Measurements from ENCODE around the gene CDK4. TPM values are rescaled to one million over a fixed set of nuclear protein-coding genes. Genes with fewer than 3 reads are reported as not detected.

Gene CDK4
- total RNA-seq, 3 donors from 2014 or later = 41.4 to 62.7 (median 60.2) TPM

DNA sequence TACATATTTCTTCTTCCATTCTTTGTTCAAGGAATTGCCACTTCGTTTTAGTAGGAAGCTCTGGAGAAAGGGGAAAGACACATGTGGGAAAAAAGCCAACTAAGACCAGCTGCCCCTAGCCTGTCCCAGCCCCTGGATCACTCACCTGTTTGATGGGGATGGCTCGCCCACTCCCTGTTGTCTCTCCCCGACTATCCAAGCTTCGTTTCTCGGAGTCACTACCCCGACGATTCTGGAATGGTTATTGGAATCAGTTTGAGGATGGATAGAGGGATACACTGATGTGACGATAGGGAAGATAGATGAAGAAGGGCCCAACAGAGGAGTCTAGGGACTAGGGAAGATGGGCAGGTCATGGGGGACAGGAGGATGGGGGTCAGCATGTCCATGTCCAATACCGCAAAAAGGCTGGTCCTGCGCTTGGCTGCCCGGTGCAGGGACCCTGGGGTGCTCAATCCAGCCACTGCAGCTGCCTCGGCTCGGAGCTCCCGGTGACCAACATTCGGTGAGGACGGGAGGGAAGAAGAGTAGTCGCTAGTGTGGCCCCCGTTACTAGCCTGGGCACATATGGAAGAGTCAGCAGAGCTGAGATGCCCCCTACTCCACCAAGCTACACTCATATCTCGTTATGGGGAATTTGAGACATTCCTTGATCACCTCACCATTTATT is 20.6 kb downstream of the CDK4 start:
- Histone ChIP-seq H3K4me3 (no peak overlapping the region), H3K9me3 (no peaks in the 10 kb centered on the region), H3K4me1 (ENCODE audit: low read depth) (no peaks in the 10 kb centered on the region), H3K36me3 (ENCODE audit: low read depth) (no peaks in the 10 kb centered on the region)
- intact Hi-C loops (cut with DNase I, micrococcal nuclease) = no loop called here
- DNase-seq (no peak), ATAC-seq (no peak)
- TF ChIP-seq, protein P1, sequence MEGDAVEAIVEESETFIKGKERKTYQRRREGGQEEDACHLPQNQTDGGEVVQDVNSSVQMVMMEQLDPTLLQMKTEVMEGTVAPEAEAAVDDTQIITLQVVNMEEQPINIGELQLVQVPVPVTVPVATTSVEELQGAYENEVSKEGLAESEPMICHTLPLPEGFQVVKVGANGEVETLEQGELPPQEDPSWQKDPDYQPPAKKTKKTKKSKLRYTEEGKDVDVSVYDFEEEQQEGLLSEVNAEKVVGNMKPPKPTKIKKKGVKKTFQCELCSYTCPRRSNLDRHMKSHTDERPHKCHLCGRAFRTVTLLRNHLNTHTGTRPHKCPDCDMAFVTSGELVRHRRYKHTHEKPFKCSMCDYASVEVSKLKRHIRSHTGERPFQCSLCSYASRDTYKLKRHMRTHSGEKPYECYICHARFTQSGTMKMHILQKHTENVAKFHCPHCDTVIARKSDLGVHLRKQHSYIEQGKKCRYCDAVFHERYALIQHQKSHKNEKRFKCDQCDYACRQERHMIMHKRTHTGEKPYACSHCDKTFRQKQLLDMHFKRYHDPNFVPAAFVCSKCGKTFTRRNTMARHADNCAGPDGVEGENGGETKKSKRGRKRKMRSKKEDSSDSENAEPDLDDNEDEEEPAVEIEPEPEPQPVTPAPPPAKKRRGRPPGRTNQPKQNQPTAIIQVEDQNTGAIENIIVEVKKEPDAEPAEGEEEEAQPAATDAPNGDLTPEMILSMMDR (IDR thresholded peaks at IDR 0.05) = no peak

DNA sequence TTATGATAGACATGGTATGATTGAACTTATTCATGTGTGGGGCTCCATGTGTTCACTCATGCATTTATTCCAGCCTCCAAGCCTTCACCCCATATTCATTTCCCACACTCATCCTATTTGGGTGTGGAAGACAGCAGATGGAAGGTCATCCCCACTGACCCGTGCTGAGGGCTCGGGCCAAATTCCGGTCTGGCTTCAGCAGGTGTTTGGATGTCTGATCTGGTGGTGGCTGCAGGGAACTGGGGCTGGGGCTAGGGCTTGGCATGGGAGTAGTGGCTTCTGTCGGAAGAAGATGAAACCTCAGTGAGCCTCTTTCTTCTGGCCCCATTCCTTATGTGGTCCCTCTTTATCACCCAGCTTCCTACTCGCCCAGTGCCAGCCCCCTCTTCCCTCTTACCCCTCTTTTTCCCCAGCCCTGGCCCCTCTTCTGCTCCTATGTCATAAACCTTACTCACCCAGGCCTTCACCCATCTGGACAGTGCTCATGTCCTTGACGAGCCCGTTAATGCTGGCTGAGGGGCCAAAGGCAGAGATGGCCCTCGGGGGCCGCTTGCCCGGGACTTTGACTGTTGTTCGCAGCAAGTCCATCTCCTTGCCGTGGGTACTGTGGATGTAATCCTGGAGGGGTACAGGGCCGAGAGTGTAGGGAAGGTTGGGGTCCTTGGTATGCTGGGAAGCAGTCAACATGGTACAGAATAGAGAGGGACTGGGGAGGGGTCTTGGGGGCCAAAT is 21.6 kb downstream of the CDK4 start:
- ATAC-seq (no peak), DNase-seq (no peak)
- H3K9me3 ChIP-seq = no peaks in the 10 kb centered on the region
- H3K36me3 ChIP-seq (ENCODE audit: low read depth) = no peaks in the 10 kb centered on the region
- H3K4me3 ChIP-seq = no peak overlapping the region
- TF ChIP-seq, protein P1 (IDR thresholded peaks at IDR 0.05) = no peak
- peaks cover 3% of the 10 kb centered on the region for H3K4me1 ChIP-seq (ENCODE audit: low read depth)
- intact Hi-C loops (cut with DNase I, micrococcal nuclease) = no loop called here

DNA sequence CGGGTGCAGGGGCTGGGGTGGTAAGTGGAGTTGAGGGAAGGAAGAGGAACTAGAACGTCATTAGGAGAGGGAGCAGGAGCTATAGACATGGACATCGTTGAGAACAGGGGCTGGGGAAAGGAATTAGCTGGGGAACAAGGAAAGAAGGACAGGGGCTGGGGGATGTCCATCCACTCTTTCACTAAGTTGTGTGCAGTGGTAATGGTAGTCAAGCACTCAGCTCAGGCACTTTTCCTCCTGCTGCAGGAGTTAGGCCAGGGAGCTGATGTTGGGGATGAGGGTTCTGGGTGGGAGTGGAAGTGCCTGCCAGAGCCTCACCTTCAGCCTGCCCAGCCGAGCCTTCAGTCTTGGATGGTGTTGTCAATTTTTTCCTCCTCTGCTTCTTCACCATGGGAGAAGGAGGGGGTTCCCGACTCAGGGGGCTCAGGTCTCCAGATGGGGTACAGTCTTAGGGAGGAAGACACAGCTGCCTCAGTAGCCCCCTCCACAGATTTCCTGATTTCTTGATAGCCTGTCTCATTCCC is 22.7 kb downstream of the CDK4 start:
- peaks cover 3% of the 10 kb centered on the region for H3K4me1 ChIP-seq (ENCODE audit: low read depth)
- no peaks in the 10 kb centered on the region for H3K9me3 ChIP-seq
- H3K36me3 ChIP-seq (ENCODE audit: low read depth) = no peaks in the 10 kb centered on the region
- intact Hi-C loops (cut with DNase I, micrococcal nuclease) = no loop called here
- ATAC-seq (no peak), DNase-seq (no peak)
- TF ChIP-seq, protein P1 (IDR thresholded peaks at IDR 0.05) = no peak
- no peak overlapping the region for H3K4me3 ChIP-seq

DNA sequence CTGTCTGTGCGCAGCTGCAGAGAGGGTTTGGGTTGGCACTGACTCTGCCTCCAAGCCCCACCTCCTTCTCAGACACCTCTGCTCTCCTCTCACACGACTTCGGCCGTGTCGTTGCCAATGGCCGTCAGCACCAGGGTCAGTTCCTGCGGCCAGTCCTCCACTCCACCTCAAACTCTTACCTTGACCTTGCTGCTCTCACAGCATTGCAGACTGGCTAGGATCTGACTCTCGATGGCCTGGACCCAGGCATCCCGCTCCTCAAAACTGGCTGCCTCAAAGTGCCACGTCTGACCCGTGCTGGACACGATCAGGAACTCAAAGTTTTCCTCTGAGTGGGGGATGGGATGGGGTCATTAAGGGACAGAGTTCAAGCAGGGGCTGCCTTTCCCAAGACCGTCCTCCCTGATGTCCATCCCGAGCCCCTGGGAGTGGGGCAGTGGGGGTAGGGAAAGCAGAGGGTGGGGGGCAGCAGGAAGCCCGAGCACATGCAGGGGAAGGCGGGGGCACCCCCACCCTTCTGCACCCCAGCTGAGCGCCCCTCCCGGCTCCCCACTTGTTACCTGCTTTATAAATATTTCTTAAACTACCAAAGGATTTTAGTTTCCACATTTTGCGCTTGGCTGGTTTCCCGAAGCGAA is 24.2 kb downstream of the CDK4 start:
- DNase-seq (no peak), ATAC-seq (no peak)
- TF ChIP-seq, protein P1 (IDR thresholded peaks at IDR 0.05) = no peak
- H3K4me3 ChIP-seq = no peak overlapping the region
- intact Hi-C loops (cut with DNase I, micrococcal nuclease) = no loop called here
- no peaks in the 10 kb centered on the region for H3K9me3 ChIP-seq
- H3K4me1 ChIP-seq (ENCODE audit: low read depth) = peaks cover 3% of the 10 kb centered on the region
- no peaks in the 10 kb centered on the region for H3K36me3 ChIP-seq (ENCODE audit: low read depth)

DNA sequence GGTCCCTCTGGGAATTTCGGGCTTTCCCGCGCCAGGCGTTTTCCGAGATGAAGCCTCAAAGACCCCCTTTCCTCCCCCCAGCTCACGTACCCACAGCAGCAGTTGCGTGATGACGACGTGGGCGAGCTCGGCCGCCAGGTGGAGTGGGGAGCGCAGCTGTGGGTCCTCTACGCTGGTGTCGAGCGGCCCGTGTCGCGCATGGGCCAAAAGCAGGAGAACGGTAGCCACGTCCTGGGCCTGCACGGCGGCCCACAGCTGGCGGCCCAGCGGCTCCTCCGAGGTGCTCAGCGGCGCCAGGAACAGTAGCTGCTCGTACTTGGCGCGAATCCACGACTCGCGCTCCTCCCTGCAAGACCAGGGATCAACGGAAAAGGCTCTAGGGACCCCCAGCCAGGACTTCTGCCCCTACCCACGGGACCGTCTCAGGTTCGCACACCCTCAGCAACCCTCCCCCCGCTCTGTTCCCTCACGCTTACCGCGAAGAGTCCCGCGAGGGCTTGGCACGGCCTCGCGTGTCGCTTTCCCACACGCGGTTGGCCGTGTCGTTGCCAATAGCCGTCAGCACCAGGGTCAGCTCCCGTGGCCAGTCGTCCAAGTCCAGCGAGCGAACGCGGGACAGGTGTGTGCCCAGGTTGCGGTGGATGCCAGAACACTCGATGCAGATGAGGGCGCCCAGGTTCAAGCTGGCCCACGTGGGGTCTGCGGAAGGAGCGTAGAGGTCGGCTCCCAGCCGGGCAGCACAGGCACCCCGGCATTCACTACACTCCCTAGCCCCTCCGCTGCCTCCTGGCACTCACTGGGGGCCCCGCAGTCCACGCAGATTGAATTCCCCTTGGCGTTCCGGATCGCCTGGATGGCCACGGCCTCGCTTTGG is 25.0 kb downstream of the CDK4 start:
- peak in 2 of 3 donors; percentile 32 to 52 for DNase-seq
- intact Hi-C loops (cut with DNase I, micrococcal nuclease) = no loop called here
- peak; percentile 39 for ATAC-seq
- Histone ChIP-seq H3K4me3 (peak overlapping the region; percentile 26), H3K36me3 (ENCODE audit: low read depth) (no peaks in the 10 kb centered on the region), H3K4me1 (ENCODE audit: low read depth) (peaks cover 3% of the 10 kb centered on the region), H3K9me3 (no peaks in the 10 kb centered on the region)
- TF ChIP-seq, protein P1 (IDR thresholded peaks at IDR 0.05) = no peak

Data from mucosa of descending colon (tissue), 3 donors.